NT2/D1 (cell line): ENCODE measurements around the gene DMD.

Source experiments
- SUZ12 ChIP-seq: IDR thresholded peaks from 2 replicates; pipeline ENCODE4 v1.6.1; 2011; ENCODE audit not compliant: insufficient read length, insufficient read depth; ENCODE audit errors: extremely low read depth
- ZNF274 ChIP-seq: IDR thresholded peaks from 2 replicates; pipeline ENCODE4 v1.6.1; 2011; ENCODE audit warnings: mild to moderate bottlenecking, low read depth, low read length

DNA sequence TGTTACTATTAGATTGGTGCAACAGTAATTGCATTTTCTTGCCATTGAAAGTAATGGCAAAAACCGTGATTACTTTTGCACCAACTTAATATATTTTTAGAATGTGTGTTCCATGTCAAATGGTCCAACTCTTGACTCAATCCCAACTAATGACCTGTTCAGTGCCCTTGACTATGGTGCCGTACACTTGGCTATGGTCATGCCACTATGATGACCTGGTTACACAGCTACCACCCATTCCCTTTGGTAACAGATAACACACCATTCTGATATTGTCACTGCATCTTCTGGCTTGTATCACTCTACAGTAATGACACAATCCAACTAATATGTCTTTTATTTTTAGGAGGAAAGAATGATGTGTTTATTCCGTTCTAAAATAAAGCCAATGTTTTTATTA is 469.4 kb downstream of the DMD start:
- no peak for TF ChIP-seq SUZ12
- no peak for TF ChIP-seq ZNF274
